Measurements from ENCODE around the gene KLHL4. TPM values are rescaled to one million over a fixed set of nuclear protein-coding genes. Genes with fewer than 3 reads are reported as not detected.

Gene KLHL4
- polyA plus RNA-seq, 2 of the 4 experiments (the other 2 are of a cell fraction), result 3.7 to 9.8 TPM

DNA sequence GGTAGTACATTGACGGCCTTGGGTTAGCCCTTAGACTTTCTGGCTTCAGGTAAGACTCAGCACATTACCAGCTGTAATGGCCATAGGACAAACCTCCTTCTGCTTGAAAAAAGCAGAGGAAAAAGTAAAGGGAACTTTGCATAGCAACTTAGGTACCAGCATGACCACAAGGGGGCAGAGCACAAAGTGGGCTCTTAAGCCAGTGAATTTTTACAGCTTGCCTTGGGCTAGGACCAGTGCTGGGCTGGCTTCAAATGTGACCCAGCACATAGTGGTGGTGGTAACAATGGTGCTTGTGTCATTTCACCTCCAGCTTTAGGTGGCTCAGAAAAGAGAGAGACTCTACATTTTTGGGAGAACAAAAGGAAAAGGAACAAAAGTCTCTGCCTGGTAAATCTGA is 66.1 kb downstream of the KLHL4 start:
- Histone ChIP-seq H3K4me3 (no peak overlapping the region), H3K4me1 (no peaks in the 10 kb centered on the region), H3K9me3 (no peaks in the 10 kb centered on the region), H3K4me2 (no peak overlapping the region), H3K27ac (no peak overlapping the region)
- FAIRE-seq (no peak), ATAC-seq (peak in 1 of 2 experiments; percentile 50; a peak in 1 of 6 replicates), DNase-seq (ENCODE audit: low read depth in 1 of 2, low spot score in 1 of 2) (peak in 1 of 2 experiments; percentile 42)
- WGBS (ENCODE audit: missing lambda C conversion rate), result 56% methylated on average over 1 of the region's 1 CpG
- POLR2A ChIA-PET, result no interaction called here
- CTCF ChIA-PET, result interaction anchor here (1.5 to 2.3 kb wide), 2 partner anchors 12 to 53 kb away, joined by 3 to 6 read pairs; no protein-coding TSS in a partner anchor
- TF ChIP-seq, protein P1, sequence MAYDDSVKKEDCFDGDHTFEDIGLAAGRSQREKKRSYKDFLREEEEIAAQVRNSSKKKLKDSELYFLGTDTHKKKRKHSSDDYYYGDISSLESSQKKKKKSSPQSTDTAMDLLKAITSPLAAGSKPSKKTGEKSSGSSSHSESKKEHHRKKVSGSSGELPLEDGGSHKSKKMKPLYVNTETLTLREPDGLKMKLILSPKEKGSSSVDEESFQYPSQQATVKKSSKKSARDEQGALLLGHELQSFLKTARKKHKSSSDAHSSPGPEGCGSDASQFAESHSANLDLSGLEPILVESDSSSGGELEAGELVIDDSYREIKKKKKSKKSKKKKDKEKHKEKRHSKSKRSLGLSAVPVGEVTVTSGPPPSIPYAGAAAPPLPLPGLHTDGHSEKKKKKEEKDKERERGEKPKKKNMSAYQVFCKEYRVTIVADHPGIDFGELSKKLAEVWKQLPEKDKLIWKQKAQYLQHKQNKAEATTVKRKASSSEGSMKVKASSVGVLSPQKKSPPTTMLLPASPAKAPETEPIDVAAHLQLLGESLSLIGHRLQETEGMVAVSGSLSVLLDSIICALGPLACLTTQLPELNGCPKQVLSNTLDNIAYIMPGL (CRISPR knock-in tag; IDR thresholded peaks at IDR 0.05; ENCODE audit: borderline replicate concordance), result no peak
- no peak for TF ChIP-seq MAZ (IDR thresholded peaks at IDR 0.05; ENCODE audit: borderline replicate concordance, low read depth, low read length)
- TF ChIP-seq, protein P2, sequence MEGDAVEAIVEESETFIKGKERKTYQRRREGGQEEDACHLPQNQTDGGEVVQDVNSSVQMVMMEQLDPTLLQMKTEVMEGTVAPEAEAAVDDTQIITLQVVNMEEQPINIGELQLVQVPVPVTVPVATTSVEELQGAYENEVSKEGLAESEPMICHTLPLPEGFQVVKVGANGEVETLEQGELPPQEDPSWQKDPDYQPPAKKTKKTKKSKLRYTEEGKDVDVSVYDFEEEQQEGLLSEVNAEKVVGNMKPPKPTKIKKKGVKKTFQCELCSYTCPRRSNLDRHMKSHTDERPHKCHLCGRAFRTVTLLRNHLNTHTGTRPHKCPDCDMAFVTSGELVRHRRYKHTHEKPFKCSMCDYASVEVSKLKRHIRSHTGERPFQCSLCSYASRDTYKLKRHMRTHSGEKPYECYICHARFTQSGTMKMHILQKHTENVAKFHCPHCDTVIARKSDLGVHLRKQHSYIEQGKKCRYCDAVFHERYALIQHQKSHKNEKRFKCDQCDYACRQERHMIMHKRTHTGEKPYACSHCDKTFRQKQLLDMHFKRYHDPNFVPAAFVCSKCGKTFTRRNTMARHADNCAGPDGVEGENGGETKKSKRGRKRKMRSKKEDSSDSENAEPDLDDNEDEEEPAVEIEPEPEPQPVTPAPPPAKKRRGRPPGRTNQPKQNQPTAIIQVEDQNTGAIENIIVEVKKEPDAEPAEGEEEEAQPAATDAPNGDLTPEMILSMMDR (IDR thresholded peaks at IDR 0.05), result peak; percentile 26; the same call in 2 of the 3 replicates
- TF ChIP-seq FOSL2 (IDR thresholded peaks at IDR 0.05), result no peak
- no peak for TF ChIP-seq FOSL2 (CRISPR knock-in tag; IDR thresholded peaks at IDR 0.05)
- peak in 1 of 2 experiments; percentile 29; a peak in 1 of 5 replicates for TF ChIP-seq RAD21 (conservative IDR thresholded peaks at IDR 0.05 in 1 of 2, IDR thresholded peaks at IDR 0.05 in 1 of 2)
- TF ChIP-seq, protein P3, sequence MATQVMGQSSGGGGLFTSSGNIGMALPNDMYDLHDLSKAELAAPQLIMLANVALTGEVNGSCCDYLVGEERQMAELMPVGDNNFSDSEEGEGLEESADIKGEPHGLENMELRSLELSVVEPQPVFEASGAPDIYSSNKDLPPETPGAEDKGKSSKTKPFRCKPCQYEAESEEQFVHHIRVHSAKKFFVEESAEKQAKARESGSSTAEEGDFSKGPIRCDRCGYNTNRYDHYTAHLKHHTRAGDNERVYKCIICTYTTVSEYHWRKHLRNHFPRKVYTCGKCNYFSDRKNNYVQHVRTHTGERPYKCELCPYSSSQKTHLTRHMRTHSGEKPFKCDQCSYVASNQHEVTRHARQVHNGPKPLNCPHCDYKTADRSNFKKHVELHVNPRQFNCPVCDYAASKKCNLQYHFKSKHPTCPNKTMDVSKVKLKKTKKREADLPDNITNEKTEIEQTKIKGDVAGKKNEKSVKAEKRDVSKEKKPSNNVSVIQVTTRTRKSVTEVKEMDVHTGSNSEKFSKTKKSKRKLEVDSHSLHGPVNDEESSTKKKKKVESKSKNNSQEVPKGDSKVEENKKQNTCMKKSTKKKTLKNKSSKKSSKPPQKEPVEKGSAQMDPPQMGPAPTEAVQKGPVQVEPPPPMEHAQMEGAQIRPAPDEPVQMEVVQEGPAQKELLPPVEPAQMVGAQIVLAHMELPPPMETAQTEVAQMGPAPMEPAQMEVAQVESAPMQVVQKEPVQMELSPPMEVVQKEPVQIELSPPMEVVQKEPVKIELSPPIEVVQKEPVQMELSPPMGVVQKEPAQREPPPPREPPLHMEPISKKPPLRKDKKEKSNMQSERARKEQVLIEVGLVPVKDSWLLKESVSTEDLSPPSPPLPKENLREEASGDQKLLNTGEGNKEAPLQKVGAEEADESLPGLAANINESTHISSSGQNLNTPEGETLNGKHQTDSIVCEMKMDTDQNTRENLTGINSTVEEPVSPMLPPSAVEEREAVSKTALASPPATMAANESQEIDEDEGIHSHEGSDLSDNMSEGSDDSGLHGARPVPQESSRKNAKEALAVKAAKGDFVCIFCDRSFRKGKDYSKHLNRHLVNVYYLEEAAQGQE (IDR thresholded peaks at IDR 0.05), result no peak
- no peak for TF ChIP-seq FOXS1 (CRISPR knock-in tag; IDR thresholded peaks at IDR 0.05)
- TF ChIP-seq SMC3 (IDR thresholded peaks at IDR 0.05), result 0 out of 3 replicates have a peak, but pooled peaks have one; percentile 14

DNA sequence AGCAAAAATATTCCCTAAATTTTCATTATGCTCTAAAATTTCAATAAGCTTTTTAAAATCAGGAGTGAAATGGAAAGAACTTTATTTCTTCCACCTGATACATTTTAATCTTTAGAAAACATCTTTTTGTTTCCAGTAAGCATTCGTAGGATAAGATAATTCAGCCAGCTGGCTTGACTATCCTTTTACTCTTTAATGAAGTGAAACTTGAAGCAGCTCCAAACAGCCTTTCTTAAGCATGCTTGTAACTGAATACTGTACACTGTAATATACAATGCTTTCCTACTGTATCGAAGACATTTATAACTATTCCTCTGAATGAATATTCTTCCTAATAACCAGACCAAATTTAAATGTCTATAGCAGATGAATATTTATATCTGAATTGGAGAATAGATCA is 98.8 kb downstream of the KLHL4 start:
- DNase-seq (ENCODE audit: low read depth in 1 of 2, low spot score in 1 of 2), result no peak
- H3K4me1 ChIP-seq, result no peaks in the 10 kb centered on the region
- H3K27ac ChIP-seq, result no peak overlapping the region
- no peak for FAIRE-seq
- 74% methylated on average over 2 of the region's 2 CpGs for WGBS (ENCODE audit: missing lambda C conversion rate)
- no peak for TF ChIP-seq MAZ (IDR thresholded peaks at IDR 0.05; ENCODE audit: borderline replicate concordance, low read depth, low read length)
- no peak for TF ChIP-seq ESRRA (IDR thresholded peaks at IDR 0.05; ENCODE audit: borderline replicate concordance, low read length)
- TF ChIP-seq CHD4 (IDR thresholded peaks at IDR 0.05; ENCODE audit: borderline replicate concordance), result no peak
- TF ChIP-seq PHF8 (IDR thresholded peaks at IDR 0.05; ENCODE audit: borderline replicate concordance, low read depth), result no peak
- no peak for TF ChIP-seq ZFP36 (IDR thresholded peaks at IDR 0.05; ENCODE audit: borderline replicate concordance, partially characterized antibody)
- TF ChIP-seq HOXB13 (CRISPR knock-in tag; IDR thresholded peaks at IDR 0.05; ENCODE audit: low read depth), result no peak
- TF ChIP-seq POLR2AphosphoS2 (conservative IDR thresholded peaks at IDR 0.05; ENCODE audit: low read length), result no peak
- no peak for TF ChIP-seq JUN (IDR thresholded peaks at IDR 0.05)
- TF ChIP-seq EP300 (IDR thresholded peaks at IDR 0.05), result no peak
- no peak for TF ChIP-seq JUNB (IDR thresholded peaks at IDR 0.05)
- TF ChIP-seq EHMT2 (IDR thresholded peaks at IDR 0.05; ENCODE audit: low read depth), result no peak
- no peak for TF ChIP-seq POLR2A (IDR thresholded peaks at IDR 0.05; ENCODE audit: low read length)
- TF ChIP-seq, protein P4, sequence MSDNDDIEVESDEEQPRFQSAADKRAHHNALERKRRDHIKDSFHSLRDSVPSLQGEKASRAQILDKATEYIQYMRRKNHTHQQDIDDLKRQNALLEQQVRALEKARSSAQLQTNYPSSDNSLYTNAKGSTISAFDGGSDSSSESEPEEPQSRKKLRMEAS (IDR thresholded peaks at IDR 0.05), result no peak
- TF ChIP-seq, protein P3 (IDR thresholded peaks at IDR 0.05), result no peak
- TF ChIP-seq, protein P1 (CRISPR knock-in tag; IDR thresholded peaks at IDR 0.05; ENCODE audit: borderline replicate concordance), result no peak
- no peak for TF ChIP-seq EHF (CRISPR knock-in tag; IDR thresholded peaks at IDR 0.05)
- TF ChIP-seq NR3C1 (IDR thresholded peaks at IDR 0.05), result no peak
- CTCF ChIA-PET, result no interaction called here
- POLR2A ChIA-PET, result no interaction called here
- H3K9me3 ChIP-seq, result no peaks in the 10 kb centered on the region
- ATAC-seq, result no peak
- H3K4me2 ChIP-seq, result no peak overlapping the region
- no peak overlapping the region for H3K4me3 ChIP-seq

Measured in A549 (cell line).